Skeletal muscle cell (primary cell): ENCODE measurements around the gene POLE4.

Experiments
- DNase-seq: peaks from one replicate; pipeline ENCODE4 v3.0.0-alpha.2; 2010; ENCODE audit warnings: low read depth
- H3K4me3 ChIP-seq: 2 replicates; pipeline ENCODE4 v1.5.1; 2011; ENCODE audit warnings: low read depth, mild to moderate bottlenecking, control low read depth, low read length, moderate library complexity

The POLE4 gene, protein sequence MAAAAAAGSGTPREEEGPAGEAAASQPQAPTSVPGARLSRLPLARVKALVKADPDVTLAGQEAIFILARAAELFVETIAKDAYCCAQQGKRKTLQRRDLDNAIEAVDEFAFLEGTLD

DNA sequence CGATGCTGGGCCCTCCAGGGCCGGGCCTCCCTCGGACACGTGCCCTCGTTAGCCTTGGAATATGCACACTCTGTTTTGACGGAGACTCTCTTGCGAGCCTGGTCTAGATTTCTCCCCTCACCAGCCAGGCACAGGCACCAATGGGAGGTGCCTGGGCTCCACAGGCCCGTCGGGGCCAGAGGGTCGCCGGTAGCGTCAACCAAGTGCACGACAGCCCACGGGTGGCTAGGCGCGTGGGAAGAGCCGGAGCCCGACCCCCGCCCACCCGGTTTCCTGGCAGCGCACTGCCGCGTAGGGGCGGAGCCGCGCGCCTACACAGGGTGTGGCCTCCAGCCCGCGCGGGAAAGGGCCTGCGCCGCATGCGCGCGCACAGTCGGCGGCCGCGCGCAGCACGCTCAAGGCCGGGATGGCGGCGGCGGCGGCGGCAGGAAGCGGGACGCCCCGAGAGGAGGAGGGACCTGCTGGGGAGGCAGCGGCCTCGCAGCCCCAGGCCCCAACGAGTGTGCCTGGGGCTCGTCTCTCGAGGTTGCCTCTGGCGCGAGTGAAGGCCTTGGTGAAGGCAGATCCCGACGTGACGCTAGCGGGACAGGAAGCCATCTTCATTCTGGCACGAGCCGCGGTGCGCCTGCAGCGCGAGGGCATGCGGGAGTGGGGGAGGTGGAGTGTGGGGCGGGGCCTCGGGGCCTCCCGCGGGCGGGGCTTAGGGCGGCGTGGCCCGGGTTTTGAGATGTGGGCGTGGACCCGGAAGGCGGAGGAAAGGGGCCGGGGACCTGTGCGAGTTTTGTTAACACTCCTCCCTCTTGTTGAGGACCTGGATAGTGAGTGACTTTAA lies at the start of gene POLE4:
Gene POLE4 (plus strand): TSS at position 370 of the 832 bp plus-strand sequence. CDS start 37 bp downstream, at position 407.
- peak; percentile 42 for DNase-seq
- H3K4me3 ChIP-seq = peak within 1 kb of the TSS; percentile 61

DNA sequence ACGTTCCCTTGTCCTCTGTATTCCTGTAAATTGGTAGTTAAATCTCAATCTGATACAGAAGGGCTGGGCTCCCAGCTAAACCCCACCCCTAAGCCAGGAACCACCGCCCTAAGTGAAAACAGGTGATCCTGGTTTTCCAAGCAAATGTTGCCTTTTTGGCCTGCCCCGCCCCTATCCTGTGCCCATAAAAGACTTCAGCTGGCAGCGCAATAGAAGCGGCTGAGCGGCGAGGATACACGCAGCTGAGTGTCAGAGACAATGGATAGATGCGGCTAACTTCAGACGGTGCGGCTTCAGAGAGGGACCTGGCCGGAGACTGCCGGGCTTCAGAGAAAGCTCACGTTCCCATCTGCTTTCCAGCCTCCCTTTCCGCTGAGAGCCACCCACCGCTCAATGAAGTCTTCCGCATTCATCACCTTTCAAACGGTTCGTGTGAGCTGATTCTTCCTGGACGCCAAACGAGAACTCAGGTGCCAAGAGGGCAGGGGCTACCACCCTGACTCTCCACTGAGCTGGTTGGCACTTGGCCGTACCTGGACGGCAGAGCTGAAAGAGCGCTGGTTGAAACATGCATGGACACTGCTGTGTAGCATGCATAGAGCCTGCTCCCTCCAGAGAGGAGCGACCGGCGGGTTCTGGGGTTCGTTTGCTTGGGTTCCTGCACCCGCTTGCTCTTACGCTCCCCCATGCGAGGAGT lies 49.5 kb upstream of the POLE4 start:
- peak overlapping the region; percentile 8 for H3K4me3 ChIP-seq
- DNase-seq = no peak

DNA sequence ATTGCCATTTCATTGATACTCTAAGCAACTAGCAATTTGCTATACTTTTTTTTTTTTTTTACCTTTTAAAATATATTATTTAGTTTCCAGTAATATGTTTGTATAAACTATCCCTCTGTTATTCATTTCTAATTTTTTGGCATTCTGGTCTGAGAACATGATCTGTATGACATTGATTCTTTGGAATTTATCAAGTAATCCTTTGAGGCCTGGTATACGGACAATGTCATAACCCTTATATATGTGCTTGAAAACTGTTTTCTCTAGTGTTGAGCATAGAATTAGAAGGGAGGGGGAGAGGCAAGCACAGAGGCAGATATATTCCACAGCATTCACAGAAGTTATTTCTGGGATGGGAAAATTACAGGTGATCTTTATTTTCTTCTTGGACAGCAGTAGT lies 48.2 kb upstream of the POLE4 start:
- no peak for DNase-seq
- H3K4me3 ChIP-seq = no peak overlapping the region

DNA sequence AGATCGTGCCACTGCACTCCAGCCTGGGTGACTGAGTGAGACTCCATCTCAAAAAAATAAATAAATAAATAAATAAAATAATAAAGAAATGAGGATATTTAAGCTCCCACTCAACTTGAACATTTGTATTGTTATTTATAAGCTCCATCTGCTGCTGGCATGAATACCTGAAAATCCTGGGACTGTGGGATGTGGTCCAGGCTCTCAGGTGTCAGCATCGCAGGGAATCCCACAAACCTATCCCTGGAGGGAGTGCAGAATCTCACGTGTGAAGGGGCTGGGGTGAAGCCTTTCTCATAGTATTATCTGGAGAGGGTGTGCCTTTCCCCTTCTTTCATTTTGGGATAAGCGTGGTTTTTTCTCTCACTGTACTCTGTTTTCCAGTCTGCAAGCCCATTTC lies 47.4 kb upstream of the POLE4 start:
- no peak for DNase-seq
- no peak overlapping the region for H3K4me3 ChIP-seq

DNA sequence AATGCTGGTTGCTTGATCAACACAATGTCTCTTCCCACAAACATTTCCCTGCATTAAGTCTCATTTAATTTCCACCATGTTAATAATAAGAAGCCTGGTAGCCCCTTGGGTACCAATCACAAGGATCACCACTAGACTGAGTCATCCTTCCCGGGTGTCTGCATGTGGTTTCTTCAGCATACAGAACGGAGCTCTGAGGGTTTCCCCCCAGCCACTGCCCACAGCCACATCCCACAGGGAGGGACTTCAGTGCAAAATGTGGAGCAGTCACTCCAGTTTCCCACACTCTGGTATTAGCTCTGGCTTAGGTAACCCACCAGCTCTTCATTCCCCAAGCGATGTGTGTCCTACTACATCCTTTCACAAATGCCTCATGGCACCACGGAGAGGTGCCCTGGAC lies 42.7 kb upstream of the POLE4 start:
- peak; percentile 8 for DNase-seq
- H3K4me3 ChIP-seq = no peak overlapping the region

DNA sequence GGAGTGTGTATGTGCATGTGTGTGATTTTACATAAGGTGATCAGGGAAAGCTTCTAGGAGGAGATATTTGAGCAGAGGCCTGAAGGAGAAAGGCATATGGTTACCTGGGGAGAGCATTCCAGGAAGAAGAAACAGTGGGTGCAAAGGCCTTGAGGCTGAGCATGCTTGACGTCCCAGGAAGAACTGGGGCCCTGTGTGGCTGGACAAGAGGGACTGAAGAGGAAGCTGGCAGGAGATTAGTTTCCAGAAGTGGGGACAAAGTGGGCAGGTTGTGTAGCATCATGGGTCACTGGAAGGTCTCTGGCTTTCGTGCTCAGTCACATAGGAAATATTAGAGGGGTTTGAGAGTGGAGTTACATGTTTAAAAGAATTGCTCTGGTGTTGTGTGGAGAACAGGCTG lies 42.0 kb upstream of the POLE4 start:
- no peak for DNase-seq
- no peak overlapping the region for H3K4me3 ChIP-seq

DNA sequence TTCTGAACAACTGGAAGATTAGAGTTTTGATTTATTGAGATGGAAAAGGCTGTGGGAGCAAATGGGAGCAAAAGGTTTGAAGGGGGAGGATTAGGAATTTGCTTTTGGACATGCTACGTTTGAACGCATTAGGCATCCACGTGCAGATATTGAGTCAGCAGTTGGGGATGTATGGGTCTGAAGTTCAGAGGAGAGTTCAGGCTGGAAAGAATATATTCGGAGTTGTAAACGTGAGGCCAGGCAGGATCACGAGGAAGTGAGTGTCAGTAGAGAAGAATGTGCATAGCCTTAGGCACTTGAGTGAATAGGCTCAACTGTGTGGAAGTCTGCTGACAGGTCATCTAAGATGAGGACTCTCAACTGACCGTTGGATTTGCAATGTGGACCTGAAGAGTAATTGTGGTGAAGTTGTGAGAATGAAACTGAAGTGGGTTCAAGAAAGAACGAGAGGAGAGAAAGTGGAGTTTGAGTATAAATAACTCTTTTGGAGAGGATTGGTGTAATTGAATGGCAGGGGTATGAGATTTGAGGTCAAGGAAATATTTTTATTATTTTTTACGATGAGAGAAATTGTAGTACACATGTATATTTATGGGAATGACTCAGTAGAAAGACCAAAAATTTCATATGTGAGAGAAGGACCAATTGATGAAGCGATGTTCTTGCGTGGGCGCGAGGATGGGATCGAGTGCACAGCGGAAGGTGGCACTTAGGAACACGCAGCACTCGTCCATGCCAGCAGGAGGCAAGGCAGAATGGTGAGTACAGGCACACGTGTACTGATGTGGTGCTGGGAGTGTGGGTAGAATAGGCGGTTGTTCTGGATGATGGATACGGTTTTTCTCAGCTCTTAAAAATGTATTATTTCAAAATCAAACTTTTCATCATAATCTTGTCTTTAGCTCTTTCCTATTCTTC lies 40.5 kb upstream of the POLE4 start:
- DNase-seq = peak; percentile 19
- H3K4me3 ChIP-seq = no peak overlapping the region

DNA sequence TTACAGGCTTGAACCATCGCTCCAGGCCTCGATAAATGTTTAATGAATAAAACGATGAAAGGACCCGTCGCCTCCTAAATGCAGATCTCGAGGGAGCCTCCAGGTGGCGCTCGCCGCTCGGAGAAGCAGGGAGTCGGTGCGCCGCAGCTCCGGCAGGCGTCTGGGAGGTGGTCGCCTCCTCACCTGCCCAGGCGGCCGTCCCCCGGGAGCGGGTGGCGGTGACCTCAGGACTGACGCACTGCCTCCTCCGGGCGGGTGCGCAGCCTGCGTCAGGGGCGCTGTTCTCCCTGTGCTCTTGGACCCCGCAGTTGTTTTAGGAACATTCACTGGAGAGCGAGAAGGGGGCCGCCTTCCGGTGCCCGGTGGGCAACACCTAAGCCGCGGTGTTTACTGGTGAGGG lies 38.6 kb upstream of the POLE4 start:
- DNase-seq = peak; percentile 4
- H3K4me3 ChIP-seq = peak overlapping the region; percentile 38

DNA sequence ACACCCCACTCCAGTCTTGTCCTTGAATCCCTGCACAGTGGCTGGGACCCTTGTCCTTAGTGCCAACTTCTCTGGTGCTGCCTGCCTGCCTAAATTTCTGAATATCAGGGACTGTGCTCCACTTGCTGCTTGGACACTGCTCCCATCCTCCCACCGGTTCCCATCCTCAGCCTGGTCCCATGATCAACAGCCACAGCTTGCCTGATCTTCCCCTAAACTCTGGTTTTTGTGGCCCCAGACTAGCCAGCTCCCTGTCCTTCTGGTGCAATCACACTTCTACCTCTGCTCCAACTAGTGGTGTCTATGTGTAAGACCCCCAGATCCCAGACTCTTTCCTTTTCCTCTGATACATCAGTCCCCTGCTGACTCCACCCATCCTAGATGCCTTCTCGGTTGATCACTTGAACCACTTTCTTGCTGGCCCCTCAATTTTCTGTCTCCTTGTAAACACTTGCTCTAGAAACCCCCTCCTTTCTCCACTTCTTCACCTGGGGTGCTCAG lies 37.2 kb upstream of the POLE4 start:
- DNase-seq = no peak
- no peak overlapping the region for H3K4me3 ChIP-seq

DNA sequence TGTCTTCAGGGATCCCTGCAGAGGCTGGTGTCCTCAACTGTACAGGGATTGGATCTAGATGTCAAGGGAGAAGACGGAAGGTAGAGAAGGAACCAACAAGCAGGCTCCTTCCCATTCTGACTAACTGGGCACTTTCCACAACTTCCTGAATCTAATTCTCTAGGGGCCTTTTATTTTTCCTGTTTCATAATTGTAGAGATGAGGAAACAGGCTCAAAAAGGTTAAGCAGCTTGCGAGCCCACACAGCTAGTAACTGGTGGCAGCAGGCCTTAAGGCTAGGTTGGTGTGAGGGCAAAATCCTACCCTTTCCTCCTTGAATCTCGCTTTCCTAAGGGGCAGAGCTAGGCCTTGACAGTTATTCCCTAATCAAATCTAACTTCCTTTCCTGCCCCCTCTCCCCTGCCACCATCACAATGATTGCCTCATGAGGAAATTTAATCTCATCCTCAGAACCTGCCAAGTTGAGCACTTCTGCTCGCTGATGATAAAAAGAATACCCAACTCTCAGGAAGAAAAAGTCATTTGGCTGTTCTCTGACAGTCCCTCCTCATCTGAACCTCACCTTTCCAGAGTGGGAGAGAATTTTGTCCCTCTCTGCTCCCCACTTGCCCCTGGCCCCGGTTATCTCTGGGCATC lies 35.7 kb upstream of the POLE4 start:
- DNase-seq = peak; percentile 6
- H3K4me3 ChIP-seq = no peak overlapping the region

DNA sequence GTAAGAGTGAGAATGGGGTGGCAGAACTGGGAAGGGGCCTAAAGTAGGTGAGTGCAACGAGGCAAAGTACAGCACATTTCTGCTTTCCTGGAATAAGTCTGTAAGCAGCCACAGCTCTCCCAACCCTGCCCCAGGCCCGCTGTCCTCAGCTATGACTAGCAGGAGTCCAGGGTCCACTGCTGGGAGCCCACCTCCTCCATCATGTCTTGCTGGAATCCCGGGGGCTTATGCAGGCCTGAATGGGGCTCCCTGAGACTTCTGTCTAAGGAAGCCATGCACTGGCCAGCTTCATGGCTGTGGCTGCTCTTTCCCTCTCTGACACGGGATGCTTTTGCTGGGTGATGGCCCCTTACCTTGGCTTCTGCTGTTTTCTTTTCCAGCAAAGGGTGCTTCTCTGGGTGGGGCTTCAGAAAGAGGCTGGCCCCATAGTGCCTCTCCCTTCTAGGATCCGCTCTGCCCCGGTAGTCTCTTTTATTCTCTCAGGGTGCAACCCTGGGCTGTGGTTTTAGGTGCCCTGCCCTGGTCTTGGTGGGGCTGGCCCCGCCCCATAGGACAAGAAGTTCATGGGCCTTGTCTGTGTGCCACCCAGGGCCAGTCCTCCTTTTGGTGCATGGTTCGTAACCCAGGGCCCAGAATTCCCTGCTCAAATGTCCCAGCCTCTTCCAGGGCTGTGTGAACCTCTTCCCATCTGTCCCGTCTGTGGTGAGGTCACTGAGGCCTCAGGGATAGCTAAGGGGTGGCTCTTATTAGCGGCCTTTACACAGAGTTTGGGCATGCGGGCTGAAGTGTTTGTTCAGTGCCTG lies 33.8 kb upstream of the POLE4 start:
- no peak for DNase-seq
- H3K4me3 ChIP-seq = no peak overlapping the region

DNA sequence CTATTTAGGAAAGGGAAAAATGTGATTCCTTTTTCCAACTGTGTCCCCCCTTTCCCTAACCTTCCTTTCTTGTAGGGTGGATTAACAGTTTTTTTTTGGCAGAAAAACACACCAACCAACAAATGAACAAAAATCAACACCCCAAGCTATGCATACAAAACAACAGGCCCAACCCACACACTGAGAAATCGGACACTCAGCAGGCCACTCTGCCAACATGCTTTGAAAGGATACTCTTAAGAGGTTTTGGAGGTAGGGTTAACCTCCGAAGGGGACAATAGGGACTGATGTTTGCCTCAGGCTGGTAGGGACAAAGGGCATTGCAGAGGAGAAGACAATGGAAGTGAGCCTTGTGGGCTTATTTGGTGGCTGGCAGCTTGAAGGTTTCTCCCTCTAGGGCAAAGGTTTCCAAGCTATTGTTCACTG lies 33.1 kb upstream of the POLE4 start:
- no peak for DNase-seq
- H3K4me3 ChIP-seq = no peak overlapping the region

DNA sequence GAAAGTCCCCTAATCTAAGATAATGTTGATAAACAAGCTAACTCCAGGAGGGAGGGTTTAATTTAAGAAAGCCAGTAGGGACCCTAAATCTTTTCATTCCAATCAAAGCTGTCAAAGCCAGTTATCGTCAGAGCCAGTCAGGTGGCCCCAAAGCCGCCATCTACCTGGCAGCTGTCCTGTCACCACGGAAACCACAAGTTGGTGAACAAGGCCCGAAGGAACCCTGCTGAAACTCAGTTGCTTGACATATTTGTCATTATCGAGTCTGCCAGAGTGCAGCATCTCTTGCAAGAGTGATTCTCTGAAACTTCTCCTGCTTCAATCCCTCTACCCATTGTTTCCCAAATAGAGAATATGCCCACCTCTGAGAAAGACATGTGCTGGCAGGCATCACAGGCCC lies 30.8 kb upstream of the POLE4 start:
- H3K4me3 ChIP-seq = no peak overlapping the region
- DNase-seq = no peak

DNA sequence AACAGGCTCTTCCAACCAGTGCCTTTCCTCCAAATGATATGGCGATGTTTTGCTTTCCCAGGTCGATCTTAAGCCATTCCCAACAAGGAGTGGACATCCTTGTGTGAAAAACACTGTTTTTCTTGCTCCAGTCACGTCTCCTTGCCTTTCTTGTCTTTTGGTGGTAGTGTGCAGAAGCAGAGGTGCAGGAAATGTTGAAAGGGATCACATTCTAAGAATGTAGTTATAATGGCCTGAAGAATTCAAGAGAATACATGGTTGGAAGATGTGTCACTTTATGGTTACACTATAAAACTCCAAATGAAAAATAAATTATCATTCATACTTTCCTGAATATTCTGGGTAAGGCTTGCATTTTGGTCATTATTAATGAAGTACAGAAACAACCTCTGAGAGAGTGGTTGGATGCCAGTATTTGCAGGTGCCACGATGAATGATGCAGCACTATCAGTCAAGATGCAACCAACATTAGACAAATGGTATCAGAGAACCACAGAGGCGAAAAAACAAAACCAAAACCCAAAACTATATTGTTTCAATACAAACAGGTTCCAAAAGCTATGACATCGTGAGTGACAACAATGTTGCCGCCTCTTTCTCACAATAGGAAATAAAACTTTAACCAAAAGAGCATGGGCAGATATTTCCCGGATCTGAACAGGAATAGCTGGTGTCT lies 27.5 kb upstream of the POLE4 start:
- DNase-seq = no peak
- no peak overlapping the region for H3K4me3 ChIP-seq

DNA sequence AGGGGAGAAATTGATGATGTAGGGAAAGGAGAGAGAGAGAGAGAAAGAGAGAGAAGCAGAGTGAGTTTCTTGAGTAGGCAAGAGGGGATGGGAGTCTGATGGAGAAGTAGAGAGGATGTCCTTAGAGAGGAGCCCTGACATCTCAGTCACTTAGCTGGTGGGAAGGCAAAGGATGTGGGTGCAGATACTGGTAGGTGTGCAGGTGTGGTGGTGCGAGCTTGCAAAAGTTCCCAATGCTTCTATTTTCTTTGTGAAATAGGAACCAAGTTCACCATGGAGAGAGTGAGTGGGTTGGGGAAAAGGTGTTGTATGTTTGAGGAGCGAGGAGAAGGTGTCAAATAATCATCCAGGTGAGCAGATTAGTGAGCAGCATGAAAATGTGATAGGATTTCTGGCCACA lies 26.5 kb upstream of the POLE4 start:
- no peak overlapping the region for H3K4me3 ChIP-seq
- no peak for DNase-seq

DNA sequence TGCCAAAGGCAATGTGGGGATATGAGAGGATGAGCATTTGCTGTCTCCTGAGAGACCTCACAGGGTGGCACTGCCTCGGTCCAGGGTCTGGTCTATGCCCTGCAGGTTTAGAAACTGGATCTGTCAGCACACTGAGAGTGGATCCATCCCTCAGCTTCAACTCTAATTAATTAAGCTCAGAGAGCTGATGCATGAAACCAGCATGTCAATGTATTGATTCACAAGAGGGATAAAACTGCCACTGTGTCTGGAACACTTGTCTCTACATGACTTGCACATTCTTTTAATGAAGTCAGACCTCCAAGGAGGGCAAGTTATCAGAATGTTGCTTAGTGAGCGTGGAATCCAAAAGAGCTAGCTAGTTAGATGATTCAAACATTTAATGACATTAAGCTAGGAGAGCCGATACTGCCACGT lies 22.5 kb upstream of the POLE4 start:
- H3K4me3 ChIP-seq = no peak overlapping the region
- DNase-seq = no peak

DNA sequence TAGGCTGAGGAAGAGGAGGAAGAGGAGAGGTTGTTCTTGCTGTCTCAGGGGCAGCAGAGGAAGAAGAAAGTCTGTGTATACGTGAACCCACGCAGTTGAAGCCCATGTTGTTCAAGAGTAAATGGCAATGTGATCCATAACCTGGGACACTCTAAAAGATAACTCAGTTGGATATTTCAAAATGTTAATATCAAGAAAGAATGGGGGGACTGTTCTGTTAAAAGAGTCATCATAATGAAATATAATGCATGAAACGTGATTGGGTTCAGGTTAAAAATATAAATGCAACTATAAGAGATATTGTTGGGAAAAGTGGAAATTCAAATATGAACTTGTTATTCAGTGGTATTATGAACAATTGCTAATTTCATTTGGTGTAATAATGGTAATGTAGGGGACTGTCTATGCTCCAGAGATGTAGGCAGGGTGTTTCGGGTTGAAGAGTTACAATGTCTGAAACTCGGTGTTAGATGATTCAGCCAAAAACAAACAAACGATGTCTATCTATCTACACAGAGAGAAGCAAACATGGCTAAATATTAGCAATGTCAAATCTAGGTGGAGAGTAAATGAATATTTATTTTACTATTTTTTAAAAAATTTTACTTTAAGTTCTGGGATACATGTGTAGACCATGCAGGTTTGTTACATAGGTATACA lies 21.1 kb upstream of the POLE4 start:
- no peak for DNase-seq
- H3K4me3 ChIP-seq = no peak overlapping the region
